IMR-90 (cell line): Measurements from ENCODE around the gene TNFRSF4. TPM values are rescaled to one million over a fixed set of nuclear protein-coding genes. Genes with fewer than 3 reads are reported as not detected.

Source experiments
- ATAC-seq: fragments of 200-7000 bp; cut with Tn5 transposase; 2 replicates; pipeline ENCODE4 v1.9.1; 2020; ENCODE audit warnings: low read depth, mild to moderate bottlenecking, moderate library complexity
- BruUV-seq: library from RNA; stranded (reverse); fragments of 400-500 nt; replicated peaks from 2 replicates; lab custom pipeline; 2021; lab: Mats Ljungman, UMichigan
- CTCF ChIA-PET: fragments of 300-600 bp; formaldehyde crosslinking; extraction: SDS; loops from one replicate; lab custom pipeline; 2021; ENCODE audit warnings: antibody characterized with exemption; lab: Yijun Ruan, JAX
- POLR2A ChIA-PET: fragments of 300-600 bp; sonication (Branson Sonifier 250); formaldehyde crosslinking; loops from one replicate; lab custom pipeline; 2022; ENCODE audit warnings: antibody characterized with exemption; ENCODE audit not compliant: unreplicated experiment; lab: Charles Lee
- DNase-seq: peaks from one replicate; pipeline ENCODE4 v3.0.0; 2013
- H2AFZ ChIP-seq: replicated peaks from 2 replicates; pipeline ENCODE3; 2013; ENCODE audit warnings: low read length, mild to moderate bottlenecking; ENCODE audit not compliant: poor library complexity
- H2AK5ac ChIP-seq: 2 replicates; pipeline ENCODE4 v1.6.1; 2013; ENCODE audit warnings: low read depth, low read length, inconsistent platforms
- H2AK9ac ChIP-seq: replicated peaks from 2 replicates; pipeline ENCODE3; 2013; ENCODE audit warnings: mild to moderate bottlenecking, low read depth, low read length, moderate library complexity; ENCODE audit not compliant: poor library complexity
- H2BK120ac ChIP-seq: 2 replicates; pipeline ENCODE4 v1.6.1; 2013; ENCODE audit warnings: low read depth, low read length, inconsistent platforms
- H2BK15ac ChIP-seq: 3 replicates; pipeline ENCODE4 v1.6.1; 2013; ENCODE audit warnings: low read depth, low read length, inconsistent platforms
- H2BK20ac ChIP-seq: 2 replicates; pipeline ENCODE4 v1.6.1; 2013; ENCODE audit warnings: low read depth, mild to moderate bottlenecking, inconsistent platforms, low read length, moderate library complexity
- H2BK5ac ChIP-seq: 2 replicates; pipeline ENCODE4 v1.6.1; 2013; ENCODE audit warnings: mild to moderate bottlenecking, low read depth, low read length, inconsistent platforms; ENCODE audit not compliant: poor library complexity, severe bottlenecking
- H3K14ac ChIP-seq: replicated peaks from 2 replicates; pipeline ENCODE4 v1.6.1; 2013; ENCODE audit warnings: low read depth, low read length, inconsistent platforms
- H3K18ac ChIP-seq: 2 replicates; pipeline ENCODE4 v1.6.1; 2013; ENCODE audit warnings: low read depth, low read length, control low read depth
- H3K23ac ChIP-seq: 2 replicates; pipeline ENCODE4 v1.6.1; 2013; ENCODE audit warnings: low read depth, low read length, inconsistent platforms
- H3K27ac ChIP-seq: 2 replicates; pipeline ENCODE4 v1.5.1; 2013; ENCODE audit warnings: mild to moderate bottlenecking, control low read depth, low read length; ENCODE audit not compliant: insufficient read depth
- H3K27me3 ChIP-seq: 2 replicates; pipeline ENCODE4 v1.6.1; 2013; ENCODE audit warnings: low read length; ENCODE audit not compliant: control insufficient read depth, insufficient read depth
- H3K36me3 ChIP-seq: 2 replicates; pipeline ENCODE4 v1.6.1; 2013; ENCODE audit warnings: low read length, mixed read lengths; ENCODE audit not compliant: control insufficient read depth, insufficient read depth
- H3K4ac ChIP-seq: 2 replicates; pipeline ENCODE4 v1.6.1; 2013; ENCODE audit warnings: low read depth, low read length, inconsistent platforms
- H3K4me1 ChIP-seq: 2 replicates; pipeline ENCODE4 v1.6.1; 2013; ENCODE audit warnings: low read length, mixed read lengths; ENCODE audit not compliant: control insufficient read depth, insufficient read depth
- H3K4me2 ChIP-seq: 2 replicates; pipeline ENCODE4 v1.6.1; 2013; ENCODE audit warnings: low read depth, mild to moderate bottlenecking, control low read depth, low read length, moderate library complexity
- H3K4me3 ChIP-seq: 2 replicates; pipeline ENCODE4 v1.5.1; 2013; ENCODE audit warnings: low read depth, mild to moderate bottlenecking, control low read depth, low read length, moderate library complexity; ENCODE audit not compliant: insufficient read depth
- H3K56ac ChIP-seq: 2 replicates; pipeline ENCODE4 v1.6.1; 2013; ENCODE audit warnings: low read length, inconsistent platforms; ENCODE audit not compliant: insufficient read depth; ENCODE audit errors: extremely low read depth
- H3K79me1 ChIP-seq, 2 experiments: 2 replicates each; pipeline ENCODE4 v1.6.1; 2013; ENCODE audit warnings: low read length in 2 of 2, inconsistent platforms in 1 of 2, low read depth in 1 of 2
- H3K9ac ChIP-seq: 2 replicates; pipeline ENCODE4 v1.6.1; 2013; ENCODE audit warnings: low read depth, low read length, control low read depth
- H3K9me1 ChIP-seq: 2 replicates; pipeline ENCODE4 v1.6.1; 2013; ENCODE audit warnings: low read length, inconsistent platforms; ENCODE audit not compliant: insufficient read depth
- H3K9me3 ChIP-seq: 2 replicates; pipeline ENCODE4 v1.6.1; 2013; ENCODE audit warnings: low read length; ENCODE audit not compliant: control insufficient read depth, insufficient read depth
- H4K20me1 ChIP-seq: 2 replicates; pipeline ENCODE4 v1.6.1; 2013; ENCODE audit warnings: low read length, inconsistent platforms; ENCODE audit not compliant: insufficient read depth
- H4K5ac ChIP-seq: 2 replicates; pipeline ENCODE4 v1.6.1; 2013; ENCODE audit warnings: mild to moderate bottlenecking, low read depth, low read length, control low read depth
- H4K8ac ChIP-seq, 2 experiments: 2 replicates each; pipeline ENCODE4 v1.6.1; 2013; ENCODE audit warnings: low read depth in 2 of 2, low read length in 2 of 2, control low read depth in 1 of 2, inconsistent platforms in 1 of 2
- H4K91ac ChIP-seq: 2 replicates; pipeline ENCODE4 v1.6.1; 2013; ENCODE audit warnings: low read depth, low read length, inconsistent platforms; ENCODE audit not compliant: insufficient read depth
- BHLHE40 ChIP-seq: fragments of 150-350 bp; IDR thresholded peaks from 2 replicates; pipeline ENCODE4 v1.6.1; 2016; ENCODE audit warnings: mild to moderate bottlenecking, low read depth, low read length
- CEBPB ChIP-seq: IDR thresholded peaks from 2 replicates; pipeline ENCODE4 v1.6.1; 2012; ENCODE audit warnings: low read depth, low read length, improper control_type of control experiment
- CHD1 ChIP-seq: IDR thresholded peaks from 2 replicates; pipeline ENCODE4 v1.6.1; 2012; ENCODE audit warnings: low read depth, low read length, improper control_type of control experiment
- FOS ChIP-seq: fragments of 150-350 bp; IDR thresholded peaks from 2 replicates; pipeline ENCODE4 v1.6.1; 2016; ENCODE audit warnings: low read depth, low read length
- MAFK ChIP-seq: IDR thresholded peaks from 2 replicates; pipeline ENCODE4 v1.6.1; 2012; ENCODE audit warnings: low read depth, low read length, improper control_type of control experiment
- MAZ ChIP-seq: IDR thresholded peaks from 2 replicates; pipeline ENCODE4 v1.6.1; 2012; ENCODE audit warnings: low read depth, mild to moderate bottlenecking, low read length, improper control_type of control experiment, moderate library complexity, borderline replicate concordance
- MXI1 ChIP-seq: IDR thresholded peaks from 2 replicates; pipeline ENCODE4 v1.6.1; 2012; ENCODE audit warnings: low read depth, mild to moderate bottlenecking, low read length, moderate library complexity, borderline replicate concordance
- NFE2L2 ChIP-seq: fragments of 150-350 bp; IDR thresholded peaks from 2 replicates; pipeline ENCODE4 v1.6.1; 2016; ENCODE audit warnings: low read depth, mild to moderate bottlenecking, low read length
- POLR2A ChIP-seq: IDR thresholded peaks from 2 replicates; pipeline ENCODE4 v1.6.1; 2012; ENCODE audit warnings: mild to moderate bottlenecking, low read depth, low read length
- RAD21 ChIP-seq: IDR thresholded peaks from 2 replicates; pipeline ENCODE4 v1.6.1; 2012; ENCODE audit warnings: low read length, improper control_type of control experiment
- RCOR1 ChIP-seq: IDR thresholded peaks from 2 replicates; pipeline ENCODE4 v1.6.1; 2012; ENCODE audit warnings: mild to moderate bottlenecking, low read length, improper control_type of control experiment; ENCODE audit not compliant: insufficient replicate concordance
- RFX5 ChIP-seq: IDR thresholded peaks from 2 replicates; pipeline ENCODE4 v1.8.0; 2012; ENCODE audit warnings: low read depth, mild to moderate bottlenecking, low read length, moderate library complexity
- SMC3 ChIP-seq: fragments of 150-350 bp; IDR thresholded peaks from 2 replicates; pipeline ENCODE4 v1.6.1; 2016; ENCODE audit warnings: low read depth, mild to moderate bottlenecking, antibody characterized with exemption, low read length, moderate library complexity
- WGBS, 2 experiments: methylation state at CpG; one replicate each; pipeline versions ENCODE4 v1.1.5 to v1.1.7; 2013; ENCODE audit warnings: missing lambda C conversion rate in 2 of 2; ENCODE audit not compliant: insufficient read length in 1 of 2; ENCODE audit errors: extremely low coverage in 2 of 2; 5-methylcytosine and 5-hydroxymethylcytosine counted together
- dilution Hi-C: fragments of 300-500 bp; cut with HindIII; formaldehyde crosslinking; loops from one replicate; pipeline ENCODE4 v1.14.3; 2018; ENCODE audit warnings: low sequenced_read_pairs; ENCODE audit not compliant: unreplicated experiment
- in situ Hi-C: fragments of 300-500 bp; cut with MboI; formaldehyde crosslinking; loops from 3 replicates; pipeline ENCODE4 v1.14.3; 2019; ENCODE audit warnings: low sequenced_read_pairs, inconsistent platforms, mixed read lengths
- intact Hi-C: fragments of 100-400 bp; cut with micrococcal nuclease; formaldehyde crosslinking; loops from 2 replicates; pipeline ENCODE4 v1.10.0; 2022
- polyA plus RNA-seq, 3 experiments: library from polyadenylated mRNA; depleted of rRNA; stranded (reverse); fragments of >200 nt; gene quantifications; 2 replicates each; pipeline ENCODE4 v1.2.3, GENCODE V29; 2012; ENCODE audit warnings: low replicate concordance in 1 of 3
- total RNA-seq: library from RNA; depleted of rRNA; stranded (reverse); fragments of >200 nt; gene quantifications from 2 replicates; pipeline ENCODE4 v1.2.3, GENCODE V29; 2012

Gene TNFRSF4
- total and polyA plus RNA-seq, 2 of the 4 experiments (the other 2 are of a cell fraction): 0.15 TPM; not detected in 1

DNA sequence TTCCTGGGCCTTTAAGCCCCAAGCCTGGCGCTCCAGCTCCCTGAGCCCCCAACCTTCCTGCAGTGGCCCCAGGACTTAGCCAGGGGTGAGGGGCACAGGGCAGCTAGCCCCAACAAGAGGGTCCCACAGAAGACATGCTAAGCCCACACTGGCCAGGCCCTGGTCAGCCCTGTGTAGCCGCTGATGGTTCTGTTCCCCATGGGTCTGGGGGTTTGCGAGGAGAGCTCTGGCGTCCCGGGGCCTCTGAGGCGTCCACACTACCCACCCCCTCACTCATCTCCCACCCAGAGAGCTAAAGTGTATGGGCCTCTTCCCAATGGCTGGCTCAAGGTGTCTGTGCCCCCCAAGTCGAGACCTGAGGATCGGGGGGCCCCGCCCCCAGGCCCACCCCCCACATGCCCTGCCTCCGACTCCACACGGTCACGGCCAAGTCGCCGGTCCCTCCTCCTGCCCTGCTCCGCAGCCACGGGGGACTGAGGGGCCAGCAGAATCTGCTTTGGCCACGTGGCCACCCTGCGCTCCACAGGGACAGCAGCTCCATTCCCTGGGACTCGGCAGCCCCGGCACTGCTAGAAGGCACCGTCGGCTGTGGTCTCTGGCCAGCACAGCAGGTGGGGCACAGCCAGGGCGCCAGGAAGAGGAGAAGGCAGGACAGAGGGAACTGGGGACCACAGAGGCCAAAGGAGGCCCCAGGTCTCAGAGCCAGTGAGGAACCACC lies 15.4 kb downstream of the TNFRSF4 start:
- no peak for DNase-seq
- H4K20me1 ChIP-seq: no peaks in the 10 kb centered on the region
- no peaks in the 10 kb centered on the region; the same call in 1 of the 2 replicates for H3K27me3 ChIP-seq
- dilution Hi-C loops: no loop called here
- no peak for TF ChIP-seq RCOR1
- no peak for TF ChIP-seq NFE2L2
- no peak for TF ChIP-seq BHLHE40
- TF ChIP-seq CEBPB: no peak
- no peak for TF ChIP-seq MAFK
- TF ChIP-seq POLR2A: no peak
- TF ChIP-seq MXI1: no peak
- TF ChIP-seq RFX5: no peak
- TF ChIP-seq FOS: no peak
- no peak for TF ChIP-seq SMC3
- no peak for TF ChIP-seq MAZ
- no peak for TF ChIP-seq RAD21
- TF ChIP-seq CHD1: no peak
- in situ Hi-C loops: no loop called here
- H3K4me1 ChIP-seq: no peaks in the 10 kb centered on the region
- intact Hi-C loops: no loop called here
- no peak overlapping the region for H3K18ac ChIP-seq
- H3K9me3 ChIP-seq: peaks cover 11% of the 10 kb centered on the region
- no peak overlapping the region for H3K14ac ChIP-seq
- no peak overlapping the region for H3K4me3 ChIP-seq
- no peaks in the 10 kb centered on the region for H3K9me1 ChIP-seq
- no peak overlapping the region for H3K4me2 ChIP-seq
- H3K4ac ChIP-seq: no peak overlapping the region
- H2AK9ac ChIP-seq: no peak overlapping the region
- H3K79me1 ChIP-seq: no peaks in the 10 kb centered on the region
- no peak overlapping the region for H2BK120ac ChIP-seq
- H4K91ac ChIP-seq: no peak overlapping the region
- H4K5ac ChIP-seq: no peak overlapping the region
- no peak overlapping the region; the same call in 1 of the 2 replicates for H2AK5ac ChIP-seq
- POLR2A ChIA-PET: no interaction called here
- CTCF ChIA-PET: no interaction called here
- BruUV-seq: no TSS peak
- no peak overlapping the region for H2AFZ ChIP-seq
- no peak overlapping the region for H4K8ac ChIP-seq
- H2BK15ac ChIP-seq: no peak overlapping the region
- H3K56ac ChIP-seq: no peak overlapping the region
- no peak overlapping the region for H3K27ac ChIP-seq
- 85% methylated on average over 5 of the region's 23 CpGs; no CpG with 5 or more reads in 1 of the 2 experiments for WGBS, 2 experiments
- H3K23ac ChIP-seq: no peak overlapping the region
- ATAC-seq: no peak
- no peaks in the 10 kb centered on the region for H3K36me3 ChIP-seq
- H2BK20ac ChIP-seq: no peak overlapping the region
- no peak overlapping the region for H3K9ac ChIP-seq
- no peak overlapping the region for H2BK5ac ChIP-seq
